ENCODE results near the gene RNF144A.
A peak's percentile ranks its signal among the peaks of the same experiment; 100 is the strongest.

RNF144A gene, protein sequence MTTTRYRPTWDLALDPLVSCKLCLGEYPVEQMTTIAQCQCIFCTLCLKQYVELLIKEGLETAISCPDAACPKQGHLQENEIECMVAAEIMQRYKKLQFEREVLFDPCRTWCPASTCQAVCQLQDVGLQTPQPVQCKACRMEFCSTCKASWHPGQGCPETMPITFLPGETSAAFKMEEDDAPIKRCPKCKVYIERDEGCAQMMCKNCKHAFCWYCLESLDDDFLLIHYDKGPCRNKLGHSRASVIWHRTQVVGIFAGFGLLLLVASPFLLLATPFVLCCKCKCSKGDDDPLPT

DNA sequence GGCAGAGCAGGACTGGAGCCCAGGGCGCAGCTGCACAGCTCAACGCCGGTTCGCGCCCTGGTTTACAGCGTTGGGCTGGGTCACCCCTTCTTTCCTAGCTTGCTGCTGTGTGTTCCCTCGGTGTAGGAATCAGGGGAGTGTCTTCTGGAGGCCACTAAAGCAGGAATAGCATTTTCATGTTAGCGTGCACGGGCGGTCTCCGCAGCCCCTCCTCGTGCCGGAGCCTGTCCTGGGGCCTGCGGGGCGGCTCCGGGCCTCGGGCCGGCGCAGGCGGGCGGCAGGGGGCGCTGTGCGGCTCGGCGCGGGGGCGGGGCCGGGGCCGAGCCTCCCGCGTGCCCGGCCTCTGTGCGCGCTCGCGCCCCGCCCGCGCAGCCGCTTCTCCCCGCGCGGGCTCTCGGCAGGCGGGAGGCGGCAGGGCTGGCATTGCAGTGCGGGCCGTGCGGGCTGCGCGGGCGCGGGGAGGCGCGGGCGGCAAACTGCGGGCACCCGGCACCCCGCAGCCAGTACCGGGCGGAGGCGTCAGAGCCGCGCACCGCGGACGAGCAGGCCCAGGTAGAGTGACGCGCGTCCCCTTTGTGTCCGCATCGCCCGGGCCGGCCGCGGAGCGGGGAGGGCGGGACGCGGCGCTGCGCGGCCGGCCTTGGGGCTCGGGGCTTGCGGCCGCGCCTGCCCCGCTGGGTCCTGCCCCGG, at the start of gene RNF144A:
TSS of gene RNF144A (plus strand) at position 342 of the 690 bp plus-strand sequence. CDS start 79,515 bp downstream, outside the sequence.
- H3K4me1 ChIP-seq (ENCODE audit: control insufficient read depth, insufficient read depth, low read length), result no peaks in the 10 kb centered on the region
- no peaks in the 10 kb centered on the region for H3K9me3 ChIP-seq (ENCODE audit: control insufficient read depth, low read length)
- peak within 1 kb of the TSS; percentile 48 for H3K9ac ChIP-seq (ENCODE audit: low read length)
- H3K27me3 ChIP-seq (ENCODE audit: control insufficient read depth, insufficient read depth, low read length), result peaks cover 6% of the 10 kb centered on the region
- H3K36me3 ChIP-seq (ENCODE audit: control insufficient read depth, insufficient read depth, low read length), result no peaks in the 10 kb centered on the region
- H3K4me3 ChIP-seq (ENCODE audit: low read length), result peak within 1 kb of the TSS; percentile 12

- Histone ChIP-seq H3K36me3 (ENCODE audit: control insufficient read depth, insufficient read depth, low read length) (no peaks in the 10 kb centered on the region), H3K9me3 (ENCODE audit: control insufficient read depth, low read length) (no peaks in the 10 kb centered on the region), H3K4me3 (ENCODE audit: low read length) (no peak overlapping the region), H3K9ac (ENCODE audit: low read length) (no peak overlapping the region), H3K27me3 (ENCODE audit: control insufficient read depth, insufficient read depth, low read length) (no peaks in the 10 kb centered on the region), H3K4me1 (ENCODE audit: control insufficient read depth, insufficient read depth, low read length) (no peaks in the 10 kb centered on the region)
These were observed 44.8 kb upstream of the RNF144A start for GRCh38 chr2:6872394-6872793.

DNA sequence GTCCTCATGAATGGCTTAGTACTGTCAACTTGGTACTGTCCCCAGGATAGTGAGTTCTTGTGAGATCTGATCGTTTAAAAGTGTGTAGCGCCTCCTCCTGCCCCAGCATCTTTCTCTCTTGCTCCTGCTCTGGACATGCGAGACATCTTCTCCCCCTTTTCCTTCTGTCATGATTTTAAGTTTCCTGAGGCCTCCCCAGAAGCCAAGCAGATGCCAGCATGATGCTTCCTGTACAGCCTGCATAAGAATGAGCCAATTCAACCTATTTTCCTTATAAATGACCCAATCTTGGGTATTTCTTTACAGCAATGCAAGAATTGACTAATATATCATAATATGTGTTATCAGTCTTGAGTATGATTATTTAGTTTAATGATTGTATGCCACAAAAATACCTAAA, 43.2 kb upstream of the RNF144A start:
- Histone ChIP-seq H3K9me3 (ENCODE audit: control insufficient read depth, low read length) (no peaks in the 10 kb centered on the region), H3K4me3 (ENCODE audit: low read length) (no peak overlapping the region), H3K36me3 (ENCODE audit: control insufficient read depth, insufficient read depth, low read length) (no peaks in the 10 kb centered on the region), H3K9ac (ENCODE audit: low read length) (no peak overlapping the region), H3K4me1 (ENCODE audit: control insufficient read depth, insufficient read depth, low read length) (peaks cover 7% of the 10 kb centered on the region), H3K27me3 (ENCODE audit: control insufficient read depth, insufficient read depth, low read length) (no peaks in the 10 kb centered on the region)

GRCh38 chr2:6876309-6876708, 40.9 kb upstream of the RNF144A start:
- Histone ChIP-seq H3K4me3 (ENCODE audit: low read length) (no peak overlapping the region), H3K36me3 (ENCODE audit: control insufficient read depth, insufficient read depth, low read length) (no peaks in the 10 kb centered on the region), H3K4me1 (ENCODE audit: control insufficient read depth, insufficient read depth, low read length) (peaks cover 7% of the 10 kb centered on the region)

GRCh38 chr2:6877402-6878304, 39.6 kb upstream of the RNF144A start, which contains the start of gene RSAD2:
TSS of gene RSAD2 (plus strand) at chr2:6877777. CDS start at chr2:6877801, 24 bp downstream.
- H3K4me3 ChIP-seq (ENCODE audit: low read length), result peak within 1 kb of the TSS; percentile 9
- H3K9me3 ChIP-seq (ENCODE audit: control insufficient read depth, low read length), result no peaks in the 10 kb centered on the region
- H3K27me3 ChIP-seq (ENCODE audit: control insufficient read depth, insufficient read depth, low read length), result no peaks in the 10 kb centered on the region
- H3K36me3 ChIP-seq (ENCODE audit: control insufficient read depth, insufficient read depth, low read length), result no peaks in the 10 kb centered on the region
- peaks cover 7% of the 10 kb centered on the region for H3K4me1 ChIP-seq (ENCODE audit: control insufficient read depth, insufficient read depth, low read length)
- H3K9ac ChIP-seq (ENCODE audit: low read length), result peak within 1 kb of the TSS; percentile 12

More at GRCh38 chr2:6876309-6876708, 40.9 kb upstream of the RNF144A start:
- Histone ChIP-seq H3K9ac (ENCODE audit: low read length) (no peak overlapping the region), H3K9me3 (ENCODE audit: control insufficient read depth, low read length) (no peaks in the 10 kb centered on the region), H3K27me3 (ENCODE audit: control insufficient read depth, insufficient read depth, low read length) (no peaks in the 10 kb centered on the region)

DNA sequence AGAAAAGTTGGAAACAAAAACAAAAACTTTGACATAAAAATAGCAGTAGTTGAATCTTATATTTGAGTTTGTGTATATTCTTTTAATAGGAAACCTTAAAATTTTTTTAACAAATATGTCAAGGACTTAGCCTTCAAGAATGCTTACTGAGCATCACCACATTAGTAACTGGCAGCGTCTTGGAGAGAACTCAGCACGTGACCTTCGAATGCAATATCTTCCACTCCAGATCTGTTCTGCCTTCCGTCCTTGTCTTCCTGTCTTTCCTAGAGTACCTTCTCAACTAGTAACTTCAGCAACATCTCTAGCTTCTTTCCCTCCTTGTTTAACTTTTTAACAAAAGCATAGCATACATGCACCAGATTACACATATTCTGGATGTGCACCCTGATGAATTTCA, 38.7 kb upstream of the RNF144A start:
- H3K36me3 ChIP-seq (ENCODE audit: control insufficient read depth, insufficient read depth, low read length), result no peaks in the 10 kb centered on the region
- no peaks in the 10 kb centered on the region for H3K9me3 ChIP-seq (ENCODE audit: control insufficient read depth, low read length)
- no peak overlapping the region for H3K9ac ChIP-seq (ENCODE audit: low read length)
- peaks cover 7% of the 10 kb centered on the region for H3K4me1 ChIP-seq (ENCODE audit: control insufficient read depth, insufficient read depth, low read length)
- no peaks in the 10 kb centered on the region for H3K27me3 ChIP-seq (ENCODE audit: control insufficient read depth, insufficient read depth, low read length)
- H3K4me3 ChIP-seq (ENCODE audit: low read length), result no peak overlapping the region

DNA sequence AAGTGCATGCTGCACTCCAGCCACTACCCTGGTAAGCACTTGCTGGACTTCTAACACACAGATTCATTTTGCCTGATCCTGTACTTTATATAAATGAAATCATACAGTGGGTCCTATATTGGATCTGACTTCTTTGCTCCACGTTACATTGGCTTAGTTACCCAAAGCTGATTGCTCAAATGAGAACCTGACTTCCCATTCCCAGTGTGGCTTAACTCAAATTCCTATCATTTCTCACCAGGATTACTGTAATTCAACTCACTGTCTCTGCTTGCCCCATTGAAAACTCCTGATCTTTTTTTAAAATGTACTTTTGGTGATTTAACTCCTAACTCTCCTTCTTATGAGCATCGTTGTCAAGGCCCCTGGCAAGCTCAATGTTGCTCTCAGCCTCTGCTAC, 38.2 kb upstream of the RNF144A start:
- no peak overlapping the region for H3K4me3 ChIP-seq (ENCODE audit: low read length)
- H3K9me3 ChIP-seq (ENCODE audit: control insufficient read depth, low read length), result no peaks in the 10 kb centered on the region
- peaks cover 7% of the 10 kb centered on the region for H3K4me1 ChIP-seq (ENCODE audit: control insufficient read depth, insufficient read depth, low read length)
- H3K36me3 ChIP-seq (ENCODE audit: control insufficient read depth, insufficient read depth, low read length), result no peaks in the 10 kb centered on the region
- H3K9ac ChIP-seq (ENCODE audit: low read length), result no peak overlapping the region
- H3K27me3 ChIP-seq (ENCODE audit: control insufficient read depth, insufficient read depth, low read length), result no peaks in the 10 kb centered on the region

DNA sequence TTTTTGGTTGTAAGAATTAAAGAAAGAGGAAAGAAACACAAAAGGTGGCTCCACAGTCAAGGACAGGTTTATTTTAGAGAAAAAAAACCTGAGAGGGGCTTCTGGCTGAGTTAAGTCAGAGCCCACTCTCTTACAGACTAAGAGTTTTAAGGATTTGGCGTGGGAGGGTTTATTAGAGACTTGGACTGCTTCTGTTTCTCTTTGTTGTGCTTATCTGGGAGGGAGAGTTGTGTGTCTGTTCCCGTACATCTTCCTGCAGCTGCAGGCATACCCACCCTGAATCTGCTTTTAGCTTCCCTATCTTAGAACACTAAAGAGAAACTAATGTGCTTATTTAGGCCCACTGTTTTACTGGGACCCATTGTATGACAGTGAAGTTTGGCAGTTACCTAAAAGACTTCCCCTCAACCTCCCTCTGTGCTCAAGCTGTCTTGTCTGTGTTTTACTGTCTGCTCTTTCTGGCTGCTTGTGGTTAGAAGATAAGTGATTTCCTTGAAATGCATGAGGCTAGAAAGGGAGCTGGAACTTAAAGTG, 36.9 kb upstream of the RNF144A start:
- no peaks in the 10 kb centered on the region for H3K9me3 ChIP-seq (ENCODE audit: control insufficient read depth, low read length)
- no peak overlapping the region for H3K9ac ChIP-seq (ENCODE audit: low read length)
- peaks cover 7% of the 10 kb centered on the region for H3K4me1 ChIP-seq (ENCODE audit: control insufficient read depth, insufficient read depth, low read length)
- no peaks in the 10 kb centered on the region for H3K36me3 ChIP-seq (ENCODE audit: control insufficient read depth, insufficient read depth, low read length)
- no peak overlapping the region for H3K4me3 ChIP-seq (ENCODE audit: low read length)
- H3K27me3 ChIP-seq (ENCODE audit: control insufficient read depth, insufficient read depth, low read length), result no peaks in the 10 kb centered on the region

DNA sequence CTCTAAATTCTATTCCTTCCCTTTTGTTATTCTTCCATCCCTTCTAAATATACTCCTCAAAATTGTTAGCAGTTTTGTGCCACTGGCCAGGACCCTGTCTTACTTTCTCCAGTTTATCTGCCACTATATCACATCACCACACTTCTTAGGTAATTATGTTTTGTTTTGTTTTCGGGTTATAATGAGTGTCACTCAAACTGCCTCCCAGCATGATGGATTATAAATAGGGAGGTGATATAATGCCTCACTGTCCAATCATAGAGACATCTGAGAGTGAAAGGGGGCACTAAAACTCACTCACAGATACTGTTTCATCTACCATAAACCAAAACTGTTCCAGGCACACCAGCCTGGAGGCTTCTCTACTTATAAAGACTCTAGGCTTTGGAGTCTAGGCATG, 36.2 kb upstream of the RNF144A start:
- Histone ChIP-seq H3K27me3 (ENCODE audit: control insufficient read depth, insufficient read depth, low read length) (no peaks in the 10 kb centered on the region), H3K9ac (ENCODE audit: low read length) (no peak overlapping the region), H3K36me3 (ENCODE audit: control insufficient read depth, insufficient read depth, low read length) (no peaks in the 10 kb centered on the region), H3K9me3 (ENCODE audit: control insufficient read depth, low read length) (no peaks in the 10 kb centered on the region), H3K4me1 (ENCODE audit: control insufficient read depth, insufficient read depth, low read length) (peaks cover 7% of the 10 kb centered on the region), H3K4me3 (ENCODE audit: low read length) (no peak overlapping the region)

DNA sequence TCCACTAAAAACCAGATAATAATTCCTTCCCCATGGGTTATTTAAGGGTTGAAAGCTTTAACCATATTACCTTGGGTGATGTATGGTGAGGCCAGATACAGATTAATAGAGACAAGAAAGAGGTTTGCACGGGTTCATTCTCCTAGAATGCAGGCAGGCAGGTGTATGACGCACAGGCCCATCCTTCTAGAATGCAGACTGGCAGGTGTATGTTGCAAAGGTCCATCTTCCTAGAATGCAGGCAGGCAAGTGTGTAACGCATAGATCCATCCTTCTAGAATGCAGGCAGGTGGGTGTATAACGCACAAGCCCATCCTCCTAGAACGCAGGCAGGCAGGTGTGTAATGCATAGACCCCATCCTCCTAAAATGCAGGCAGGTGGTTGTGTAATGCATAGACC, 35.7 kb upstream of the RNF144A start:
- Histone ChIP-seq H3K27me3 (ENCODE audit: control insufficient read depth, insufficient read depth, low read length) (no peaks in the 10 kb centered on the region), H3K4me3 (ENCODE audit: low read length) (no peak overlapping the region), H3K9ac (ENCODE audit: low read length) (no peak overlapping the region), H3K4me1 (ENCODE audit: control insufficient read depth, insufficient read depth, low read length) (peaks cover 7% of the 10 kb centered on the region), H3K36me3 (ENCODE audit: control insufficient read depth, insufficient read depth, low read length) (no peaks in the 10 kb centered on the region), H3K9me3 (ENCODE audit: control insufficient read depth, low read length) (no peaks in the 10 kb centered on the region)

- no peaks in the 10 kb centered on the region for H3K4me1 ChIP-seq (ENCODE audit: control insufficient read depth, insufficient read depth, low read length)
- H3K36me3 ChIP-seq (ENCODE audit: control insufficient read depth, insufficient read depth, low read length), result no peaks in the 10 kb centered on the region
- H3K9me3 ChIP-seq (ENCODE audit: control insufficient read depth, low read length), result no peaks in the 10 kb centered on the region
- H3K27me3 ChIP-seq (ENCODE audit: control insufficient read depth, insufficient read depth, low read length), result no peaks in the 10 kb centered on the region
- H3K9ac ChIP-seq (ENCODE audit: low read length), result no peak overlapping the region
- H3K4me3 ChIP-seq (ENCODE audit: low read length), result no peak overlapping the region
These were observed 33.6 kb upstream of the RNF144A start for GRCh38 chr2:6883448-6884122.

Data from mucosa of stomach (tissue), 1 donor.